ENCODE results near the gene SORCS1.

SORCS1 gene

GRCh38 chr10:107010531-107010930, 154.0 kb downstream of the SORCS1 start:
- Histone ChIP-seq H4K20me1 (ENCODE audit: control insufficient read depth, insufficient read depth, low read depth, low read length) (no peaks in the 10 kb centered on the region), H3K36me3 (ENCODE audit: control insufficient read depth, low read length) (no peaks in the 10 kb centered on the region), H3K9me3 (ENCODE audit: control insufficient read depth, insufficient read depth, low read length) (no peaks in the 10 kb centered on the region; the same call in 1 of the 2 replicates), H3K4me1 (ENCODE audit: control insufficient read depth, low read length) (no peaks in the 10 kb centered on the region), H3K79me2 (ENCODE audit: control insufficient read depth, low read length) (no peaks in the 10 kb centered on the region), H3K9me2 (replicated peaks; ENCODE audit: control insufficient read depth, low read length) (no peaks in the 10 kb centered on the region), H3K4me3 (ENCODE audit: low read length) (no peak overlapping the region), H3K27me3 (ENCODE audit: control insufficient read depth, low read length) (no peaks in the 10 kb centered on the region), H3F3A (ENCODE audit: control insufficient read depth, insufficient read depth) (no peaks in the 10 kb centered on the region), H3K27ac (ENCODE audit: low read depth, low read length) (no peak overlapping the region), H3K4me2 (ENCODE audit: low read length) (no peak overlapping the region)
- TF ChIP-seq EZH2phosphoT487 (IDR thresholded peaks at IDR 0.05; ENCODE audit: borderline replicate concordance, low read length) (no peak), CTCF (IDR thresholded peaks at IDR 0.05; ENCODE audit: low read depth, low read length, poor library complexity, severe bottlenecking) (no peak)

GRCh38 chr10:107004362-107004761, 160.1 kb downstream of the SORCS1 start:
- Histone ChIP-seq H4K20me1 (ENCODE audit: control insufficient read depth, insufficient read depth, low read depth, low read length) (no peaks in the 10 kb centered on the region), H3K4me1 (ENCODE audit: control insufficient read depth, low read length) (no peaks in the 10 kb centered on the region), H3K9me3 (ENCODE audit: control insufficient read depth, insufficient read depth, low read length) (no peaks in the 10 kb centered on the region), H3K36me3 (ENCODE audit: control insufficient read depth, low read length) (no peaks in the 10 kb centered on the region), H3F3A (ENCODE audit: control insufficient read depth, insufficient read depth) (no peaks in the 10 kb centered on the region), H3K27me3 (ENCODE audit: control insufficient read depth, low read length) (no peaks in the 10 kb centered on the region), H3K4me2 (ENCODE audit: low read length) (no peak overlapping the region), H3K79me2 (ENCODE audit: control insufficient read depth, low read length) (no peaks in the 10 kb centered on the region), H3K4me3 (ENCODE audit: low read length) (no peak overlapping the region), H3K9me2 (replicated peaks; ENCODE audit: control insufficient read depth, low read length) (no peaks in the 10 kb centered on the region), H3K27ac (ENCODE audit: low read depth, low read length) (no peak overlapping the region)
- TF ChIP-seq CTCF (IDR thresholded peaks at IDR 0.05; ENCODE audit: low read depth, low read length, poor library complexity, severe bottlenecking) (no peak), EZH2phosphoT487 (IDR thresholded peaks at IDR 0.05; ENCODE audit: borderline replicate concordance, low read length) (no peak)

DNA sequence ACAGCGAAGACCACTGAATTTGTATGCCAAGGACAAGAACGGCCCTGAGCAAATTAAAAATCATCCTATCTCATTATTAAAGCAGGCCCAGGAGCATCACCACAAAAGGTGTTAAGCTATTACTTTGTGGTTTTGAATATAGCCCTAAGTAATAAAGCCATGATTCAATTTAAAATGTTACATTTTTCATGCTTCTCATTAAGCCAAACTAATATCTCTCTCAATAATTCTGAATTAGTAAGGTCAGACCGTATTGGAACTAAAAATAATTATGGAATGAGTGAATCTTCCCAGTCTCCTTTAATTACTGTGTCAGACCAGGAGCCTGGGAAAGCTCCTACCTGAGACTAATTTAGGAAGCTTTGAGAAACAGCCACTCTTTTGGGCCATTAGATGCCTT, 162.4 kb downstream of the SORCS1 start:
- no peaks in the 10 kb centered on the region for H3F3A ChIP-seq (ENCODE audit: control insufficient read depth, insufficient read depth)
- no peak for TF ChIP-seq EZH2phosphoT487 (IDR thresholded peaks at IDR 0.05; ENCODE audit: borderline replicate concordance, low read length)
- H3K27ac ChIP-seq (ENCODE audit: low read depth, low read length): no peak overlapping the region
- no peaks in the 10 kb centered on the region for H3K4me1 ChIP-seq (ENCODE audit: control insufficient read depth, low read length)
- no peak overlapping the region for H3K4me2 ChIP-seq (ENCODE audit: low read length)
- H3K4me3 ChIP-seq (ENCODE audit: low read length): no peak overlapping the region
- H3K9me2 ChIP-seq (replicated peaks; ENCODE audit: control insufficient read depth, low read length): no peaks in the 10 kb centered on the region
- no peaks in the 10 kb centered on the region for H3K27me3 ChIP-seq (ENCODE audit: control insufficient read depth, low read length)
- no peaks in the 10 kb centered on the region for H4K20me1 ChIP-seq (ENCODE audit: control insufficient read depth, insufficient read depth, low read depth, low read length)
- H3K79me2 ChIP-seq (ENCODE audit: control insufficient read depth, low read length): no peaks in the 10 kb centered on the region
- no peaks in the 10 kb centered on the region for H3K36me3 ChIP-seq (ENCODE audit: control insufficient read depth, low read length)
- H3K9me3 ChIP-seq (ENCODE audit: control insufficient read depth, insufficient read depth, low read length): no peaks in the 10 kb centered on the region

DNA sequence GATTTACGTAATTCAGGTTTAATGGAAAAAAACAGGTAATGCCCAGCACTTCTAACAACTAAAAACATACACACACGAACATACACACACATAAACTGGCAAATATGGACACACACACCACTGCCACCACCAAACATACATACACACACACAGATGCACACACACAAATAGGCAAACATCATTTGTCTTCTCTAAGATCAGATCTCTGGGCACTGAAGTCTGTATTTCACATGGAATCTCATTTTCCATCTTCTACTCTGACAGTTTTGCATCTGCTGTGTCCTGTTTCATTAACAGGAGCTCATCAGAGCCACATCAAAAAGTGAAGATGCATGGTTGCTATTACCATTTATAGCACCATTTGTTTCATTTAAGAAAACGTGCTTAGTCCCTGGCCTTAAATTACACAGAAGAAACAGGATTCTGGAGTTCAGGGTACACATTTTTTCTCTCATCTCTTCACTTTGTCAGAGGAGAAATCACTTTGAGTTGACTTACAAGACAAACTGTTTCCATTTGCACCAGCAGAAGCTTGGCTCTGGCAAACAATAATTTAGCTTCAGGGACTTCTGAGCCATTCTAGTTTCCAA, 165.3 kb downstream of the SORCS1 start:
- Histone ChIP-seq H3K36me3 (ENCODE audit: control insufficient read depth, low read length) (no peaks in the 10 kb centered on the region), H4K20me1 (ENCODE audit: control insufficient read depth, insufficient read depth, low read depth, low read length) (no peaks in the 10 kb centered on the region), H3K4me1 (ENCODE audit: control insufficient read depth, low read length) (no peaks in the 10 kb centered on the region), H3K4me2 (ENCODE audit: low read length) (no peak overlapping the region), H3K9me2 (replicated peaks; ENCODE audit: control insufficient read depth, low read length) (no peaks in the 10 kb centered on the region), H3F3A (ENCODE audit: control insufficient read depth, insufficient read depth) (no peaks in the 10 kb centered on the region), H3K9me3 (ENCODE audit: control insufficient read depth, insufficient read depth, low read length) (no peaks in the 10 kb centered on the region), H3K4me3 (ENCODE audit: low read length) (no peak overlapping the region), H3K79me2 (ENCODE audit: control insufficient read depth, low read length) (no peaks in the 10 kb centered on the region), H3K27ac (ENCODE audit: low read depth, low read length) (no peak overlapping the region), H3K27me3 (ENCODE audit: control insufficient read depth, low read length) (no peaks in the 10 kb centered on the region)
- TF ChIP-seq EZH2phosphoT487 (IDR thresholded peaks at IDR 0.05; ENCODE audit: borderline replicate concordance, low read length): no peak
- no peak for TF ChIP-seq CTCF (IDR thresholded peaks at IDR 0.05; ENCODE audit: low read depth, low read length, poor library complexity, severe bottlenecking)
